K562 (cell line): ENCODE data around the gene TNNI2.
"Not testable (repeated sequence)": the region's sequence is repeated elsewhere in the genome, so short reads cannot be mapped to it uniquely, and the experiment has no call there.

Experiments used
- CEBPB ChIP-seq: fragments of 450-650 bp; IDR thresholded peaks from 2 replicates; pipeline ENCODE4 v1.6.1; 2016; ENCODE audit warnings: missing genetic modification characterization, missing compliant biosample characterization
- CTCF ChIP-seq, 3 experiments: IDR thresholded peaks in 2 of 3; conservative IDR thresholded peaks in 1 of 3; 2 replicates each; pipeline ENCODE4 v1.5.1; 2011 to 2012; ENCODE audit warnings: low read length in 3 of 3, mild to moderate bottlenecking in 3 of 3, control low read depth in 2 of 3, improper control_type of control experiment in 1 of 3, inconsistent platforms in 1 of 3, low read depth in 1 of 3, mixed read lengths in 1 of 3, moderate library complexity in 1 of 3; ENCODE audit not compliant: insufficient read depth in 2 of 3
- MCM3 ChIP-seq: fragments of 450-650 bp; IDR thresholded peaks from 2 replicates; pipeline ENCODE4 v1.6.1; 2016
- SRSF1 ChIP-seq: fragments of 200-400 bp; formaldehyde crosslinking; IDR thresholded peaks from 2 replicates; pipeline ENCODE4 v1.6.1; 2017; ENCODE audit warnings: mild to moderate bottlenecking, low read depth, low read length, moderate library complexity
- ZNF3 ChIP-seq: fragments of 250-450 bp; sonication (Bioruptor Pico); IDR thresholded peaks from 2 replicates; pipeline ENCODE4 v1.5.0; 2021; ENCODE audit warnings: mild to moderate bottlenecking, moderate library complexity

GRCh38 chr11:1886551-1886950 lies 47.8 kb downstream of the TNNI2 start:
- TF ChIP-seq CEBPB (tag); CTCF (IDR thresholded peaks at IDR 0.05 in 2 of 3, conservative IDR thresholded peaks at IDR 0.05 in 1 of 3; ENCODE audit: insufficient read depth in 2 of 3, low read depth in 1 of 3, low read length in 3 of 3); MCM3; SRSF1; ZNF3: not testable (repeated sequence)
